SK-N-MC (cell line): ENCODE data around the gene TRIM48.
"Not testable (repeated sequence)": the region's sequence is repeated elsewhere in the genome, so short reads cannot be mapped to it uniquely, and the experiment has no call there.

Experiments used
- EZH2 ChIP-seq: fragments of 200-600 bp; sonication (generic); IDR thresholded peaks from one replicate; pipeline ENCODE4 v1.6.1; 2017; ENCODE audit warnings: antibody characterized with exemption
- FOXP2 ChIP-seq: optimal IDR thresholded peaks from 2 replicates; pipeline ENCODE3; 2011; ENCODE audit warnings: mild to moderate bottlenecking, moderate library complexity; ENCODE audit not compliant: insufficient read depth; ENCODE audit errors: extremely low read length, control extremely low read depth
- POLR2AphosphoS5 ChIP-seq: IDR thresholded peaks from 2 replicates; pipeline ENCODE4 v1.6.1; 2012; ENCODE audit warnings: mild to moderate bottlenecking, low read depth, low read length, borderline replicate concordance

GRCh38 chr11:55261855-55262254 is at the start of gene TRIM48:
- not testable (repeated sequence) for TF ChIP-seq EZH2, POLR2AphosphoS5, FOXP2
